Measurements from ENCODE around the gene TOP3B.

Gene TOP3B

DNA sequence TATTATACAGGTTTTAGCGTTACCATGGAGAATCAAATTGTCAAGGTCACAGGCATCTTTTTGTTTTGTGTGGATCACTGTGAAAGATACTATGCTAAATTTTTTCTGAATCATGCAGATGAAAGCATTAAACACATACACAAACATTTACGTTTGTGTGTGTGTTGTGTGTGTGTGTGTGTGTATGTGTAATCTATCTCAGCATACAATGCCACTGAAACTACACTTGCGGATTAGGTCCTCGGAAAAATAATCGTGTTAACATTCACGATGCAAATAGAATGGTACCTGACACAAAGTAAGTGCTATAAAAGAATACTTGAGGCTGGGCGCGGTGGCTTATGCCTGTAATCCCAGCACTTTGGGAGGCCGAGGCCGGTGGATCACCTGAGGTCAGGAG is 41.9 kb upstream of the TOP3B start:
- TF ChIP-seq, protein P1, sequence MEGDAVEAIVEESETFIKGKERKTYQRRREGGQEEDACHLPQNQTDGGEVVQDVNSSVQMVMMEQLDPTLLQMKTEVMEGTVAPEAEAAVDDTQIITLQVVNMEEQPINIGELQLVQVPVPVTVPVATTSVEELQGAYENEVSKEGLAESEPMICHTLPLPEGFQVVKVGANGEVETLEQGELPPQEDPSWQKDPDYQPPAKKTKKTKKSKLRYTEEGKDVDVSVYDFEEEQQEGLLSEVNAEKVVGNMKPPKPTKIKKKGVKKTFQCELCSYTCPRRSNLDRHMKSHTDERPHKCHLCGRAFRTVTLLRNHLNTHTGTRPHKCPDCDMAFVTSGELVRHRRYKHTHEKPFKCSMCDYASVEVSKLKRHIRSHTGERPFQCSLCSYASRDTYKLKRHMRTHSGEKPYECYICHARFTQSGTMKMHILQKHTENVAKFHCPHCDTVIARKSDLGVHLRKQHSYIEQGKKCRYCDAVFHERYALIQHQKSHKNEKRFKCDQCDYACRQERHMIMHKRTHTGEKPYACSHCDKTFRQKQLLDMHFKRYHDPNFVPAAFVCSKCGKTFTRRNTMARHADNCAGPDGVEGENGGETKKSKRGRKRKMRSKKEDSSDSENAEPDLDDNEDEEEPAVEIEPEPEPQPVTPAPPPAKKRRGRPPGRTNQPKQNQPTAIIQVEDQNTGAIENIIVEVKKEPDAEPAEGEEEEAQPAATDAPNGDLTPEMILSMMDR (IDR thresholded peaks at IDR 0.05; ENCODE audit: low read length, missing control alignments): no peak
- DNase-seq (ENCODE audit: low read depth): no peak

GRCh38 chr22:22023581-22024137 is 41.1 kb upstream of the TOP3B start:
- no peak for DNase-seq (ENCODE audit: low read depth)
- TF ChIP-seq, protein P1 (IDR thresholded peaks at IDR 0.05; ENCODE audit: low read length, missing control alignments): no peak
- H3K4me3 ChIP-seq (replicated peaks; ENCODE audit: low read depth, low read length): no peak overlapping the region

More for the DNA sequence above, 41.9 kb upstream of the TOP3B start:
- no peak overlapping the region for H3K4me3 ChIP-seq (replicated peaks; ENCODE audit: low read depth, low read length)

DNA sequence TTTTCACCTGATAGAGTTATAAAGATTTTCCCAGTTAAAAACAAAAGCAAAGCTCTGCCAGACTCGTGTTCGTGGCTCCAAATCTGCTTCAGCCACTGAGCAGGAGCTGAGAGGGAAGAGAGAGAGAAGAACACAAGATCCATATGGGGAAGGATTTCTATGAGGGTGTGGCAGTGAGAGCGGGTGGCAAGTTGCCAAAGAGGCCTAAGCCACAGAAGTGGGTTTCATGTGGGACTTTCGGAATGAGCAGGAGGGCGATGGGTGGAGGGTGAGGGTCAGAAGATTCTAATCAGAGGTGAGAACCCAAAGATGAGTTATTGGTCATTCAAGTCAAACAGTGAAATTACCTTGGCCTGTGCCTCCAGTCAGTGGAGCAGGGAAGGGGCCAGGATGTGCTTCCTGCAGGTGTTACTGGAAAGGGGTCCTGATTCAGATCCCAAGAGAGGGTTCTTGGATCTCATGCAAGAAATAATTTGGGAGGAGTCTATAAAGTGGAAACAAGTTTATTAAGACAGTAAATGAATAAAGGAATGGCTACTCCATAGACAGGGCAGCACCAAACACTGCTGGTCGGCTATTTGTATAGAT is 40.5 kb upstream of the TOP3B start:
- DNase-seq (ENCODE audit: low read depth): no peak
- H3K4me3 ChIP-seq (replicated peaks; ENCODE audit: low read depth, low read length): no peak overlapping the region
- TF ChIP-seq, protein P1 (IDR thresholded peaks at IDR 0.05; ENCODE audit: low read length, missing control alignments): no peak

DNA sequence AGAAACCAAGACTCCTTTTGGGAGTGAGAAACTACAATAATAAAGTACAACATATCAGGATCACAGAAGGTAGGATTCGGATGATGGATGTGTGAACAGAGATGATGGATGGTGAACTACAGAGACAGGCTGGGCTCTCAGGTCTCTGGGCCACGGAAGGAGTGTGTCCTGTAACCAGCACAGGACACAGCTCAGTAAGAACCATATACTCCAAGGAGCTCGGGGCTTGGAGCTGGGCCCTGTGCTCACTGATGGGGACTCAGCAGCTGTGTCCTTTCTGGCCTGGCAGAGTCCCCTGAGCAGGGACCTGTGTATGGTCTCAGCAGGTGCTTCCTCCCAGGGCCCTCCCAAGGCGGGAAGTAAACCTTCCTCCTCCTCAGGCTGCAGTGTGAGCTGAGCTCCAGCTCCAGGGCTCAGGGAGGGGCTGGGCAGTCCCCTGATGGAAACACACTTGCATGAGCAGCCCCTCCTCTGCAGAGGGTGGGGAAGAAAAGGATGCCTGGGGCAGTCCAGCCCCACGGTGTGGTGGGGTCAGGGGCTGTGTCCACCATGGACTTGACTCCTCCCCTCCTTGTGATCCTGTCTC is 39.8 kb upstream of the TOP3B start:
- TF ChIP-seq, protein P1 (IDR thresholded peaks at IDR 0.05; ENCODE audit: low read length, missing control alignments): no peak
- no peak overlapping the region for H3K4me3 ChIP-seq (replicated peaks; ENCODE audit: low read depth, low read length)
- DNase-seq (ENCODE audit: low read depth): no peak

GRCh38 chr22:22021162-22021750 is 38.7 kb upstream of the TOP3B start:
- TF ChIP-seq, protein P1 (IDR thresholded peaks at IDR 0.05; ENCODE audit: low read length, missing control alignments): no peak
- H3K4me3 ChIP-seq (replicated peaks; ENCODE audit: low read depth, low read length): no peak overlapping the region
- DNase-seq (ENCODE audit: low read depth): no peak

DNA sequence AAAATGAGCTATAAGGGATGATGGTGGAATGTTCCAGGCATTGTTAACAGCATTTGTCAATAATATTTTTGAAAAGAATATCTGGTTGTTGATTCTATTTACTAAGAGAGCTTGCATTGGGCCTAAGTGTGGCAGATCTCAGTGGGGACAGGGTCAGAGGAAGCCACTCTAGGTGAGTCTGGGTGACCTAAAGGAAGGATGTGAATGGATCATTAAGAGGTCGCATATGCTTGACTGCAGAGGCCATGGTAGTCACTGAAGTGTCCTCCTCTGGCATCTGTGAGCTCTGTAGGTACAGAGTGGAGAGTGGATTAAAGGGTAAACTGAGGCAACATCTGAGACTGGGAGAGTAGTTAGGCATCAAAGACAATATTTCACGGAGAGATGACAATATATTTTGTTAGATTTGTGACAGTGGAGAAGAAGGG is 37.9 kb upstream of the TOP3B start:
- H3K4me3 ChIP-seq (replicated peaks; ENCODE audit: low read depth, low read length): no peak overlapping the region
- DNase-seq (ENCODE audit: low read depth): no peak

More for the DNA sequence above, 37.9 kb upstream of the TOP3B start:
- TF ChIP-seq, protein P1 (IDR thresholded peaks at IDR 0.05; ENCODE audit: low read length, missing control alignments): no peak
